ENCODE results near the gene KIRREL2.
"Not testable (repeated sequence)": the region's sequence is repeated elsewhere in the genome, so short reads cannot be mapped to it uniquely, and the experiment has no call there.

Gene KIRREL2

GRCh38 chr19:35856546-35857149 is at the start of gene KIRREL2:
KIRREL2 (plus strand) TSS chr19:35856911; CDS start chr19:35857120, 209 bp downstream.
- no peak for DNase-seq

GRCh38 chr19:35807633-35808032 is 49.1 kb upstream of the KIRREL2 start:
- no peak for DNase-seq

- no peak for DNase-seq
These were observed 45.1 kb upstream of the KIRREL2 start for GRCh38 chr19:35811317-35812219.

GRCh38 chr19:35812220-35813042 is 44.3 kb upstream of the KIRREL2 start, which contains the start of gene PRODH2:
PRODH2 (minus strand) TSS chr19:35812845; CDS start chr19:35812805, 40 bp downstream.
- no peak for DNase-seq

- DNase-seq = no peak
These were observed 43.4 kb upstream of the KIRREL2 start for GRCh38 chr19:35813043-35813890.

- no peak for DNase-seq
These were observed 40.4 kb upstream of the KIRREL2 start for GRCh38 chr19:35816262-35816661.

- DNase-seq = no peak
These were observed 39.9 kb upstream of the KIRREL2 start for GRCh38 chr19:35816846-35817245.

- DNase-seq = no peak
These were observed 38.3 kb upstream of the KIRREL2 start for GRCh38 chr19:35818445-35818844.

GRCh38 chr19:35822579-35822978 is 34.1 kb upstream of the KIRREL2 start:
- no peak for DNase-seq

GRCh38 chr19:35824150-35824549 is 32.6 kb upstream of the KIRREL2 start:
- DNase-seq = no peak

GRCh38 chr19:35828692-35829301 is 27.9 kb upstream of the KIRREL2 start:
- DNase-seq = no peak

- no peak for DNase-seq
These were observed 25.7 kb upstream of the KIRREL2 start for GRCh38 chr19:35830986-35831385.

GRCh38 chr19:35832054-35832453 is 24.7 kb upstream of the KIRREL2 start:
- DNase-seq = no peak

GRCh38 chr19:35833972-35834371 is 22.7 kb upstream of the KIRREL2 start:
- DNase-seq = no peak

- DNase-seq = not testable (repeated sequence)
These were observed 20.6 kb upstream of the KIRREL2 start for GRCh38 chr19:35836096-35836495.

- no peak for DNase-seq
These were observed 14.6 kb upstream of the KIRREL2 start for GRCh38 chr19:35841961-35842595.

GRCh38 chr19:35842666-35843272 is 13.9 kb upstream of the KIRREL2 start:
- no peak for DNase-seq

- DNase-seq = no peak
These were observed 12.8 kb upstream of the KIRREL2 start for GRCh38 chr19:35843676-35844481.

GRCh38 chr19:35844482-35845214 is 12.1 kb upstream of the KIRREL2 start:
- no peak for DNase-seq

Measured in SHP77 treated with DMSO at 0.1 percent for 48 hours (cell line).